ENCODE measurements around the gene CTAG1B. TPM values are rescaled to one million over a fixed set of nuclear protein-coding genes. Genes with fewer than 3 reads are reported as not detected.
"Not testable (repeated sequence)": the region's sequence is repeated elsewhere in the genome, so short reads cannot be mapped to it uniquely, and the experiment has no call there.

CTAG1B gene
- total RNA-seq, 1 donor from 2014 or later: not detected

DNA sequence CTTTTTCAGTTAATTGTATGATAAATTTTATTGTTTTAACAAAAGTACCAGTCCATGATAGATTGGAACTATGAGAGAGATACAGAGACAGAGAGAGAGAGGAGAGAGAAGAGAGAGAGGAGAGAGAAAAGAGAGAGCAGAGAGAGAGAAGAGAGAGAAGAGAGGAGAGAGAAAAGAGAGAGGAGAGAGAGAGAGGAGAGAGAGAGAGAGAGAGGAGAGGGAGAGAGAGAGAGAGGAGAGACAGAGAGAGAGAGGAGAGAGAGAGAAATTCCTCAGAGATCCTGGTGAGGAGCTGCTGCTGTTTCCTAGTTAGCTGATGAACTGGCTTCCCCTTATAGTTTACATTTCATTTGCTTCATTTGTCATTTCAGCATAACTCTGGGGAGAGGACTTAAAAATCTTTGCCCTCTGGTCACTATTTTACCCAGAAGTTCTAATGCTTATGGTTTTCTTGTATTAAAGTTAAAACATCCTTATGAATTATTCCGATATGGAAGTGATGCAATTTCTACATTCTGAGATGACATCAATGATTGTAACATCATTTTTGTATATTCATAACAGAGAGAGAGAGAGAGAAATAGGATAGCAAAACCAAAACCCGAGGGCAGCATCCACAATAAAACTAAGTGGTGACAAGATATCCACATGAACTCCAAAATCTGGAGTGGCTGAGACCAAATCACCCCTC, 23.4 kb downstream of the CTAG1B start:
- Mint-ChIP-seq H3K9me3 (ENCODE audit: unreplicated experiment) (peaks cover 6% of the 10 kb centered on the region), H3K4me1 (ENCODE audit: unreplicated experiment) (peaks cover 28% of the 10 kb centered on the region), H3K4me3 (ENCODE audit: unreplicated experiment) (no peak overlapping the region), H3K36me3 (ENCODE audit: unreplicated experiment) (no peaks in the 10 kb centered on the region), H3K27me3 (ENCODE audit: unreplicated experiment) (no peaks in the 10 kb centered on the region), H3K27ac (ENCODE audit: unreplicated experiment) (peak overlapping the region; percentile 54)
- peak; percentile 13 for DNase-seq (ENCODE audit: extremely low spot score, unreplicated experiment)
- TF ChIP-seq, protein P1, sequence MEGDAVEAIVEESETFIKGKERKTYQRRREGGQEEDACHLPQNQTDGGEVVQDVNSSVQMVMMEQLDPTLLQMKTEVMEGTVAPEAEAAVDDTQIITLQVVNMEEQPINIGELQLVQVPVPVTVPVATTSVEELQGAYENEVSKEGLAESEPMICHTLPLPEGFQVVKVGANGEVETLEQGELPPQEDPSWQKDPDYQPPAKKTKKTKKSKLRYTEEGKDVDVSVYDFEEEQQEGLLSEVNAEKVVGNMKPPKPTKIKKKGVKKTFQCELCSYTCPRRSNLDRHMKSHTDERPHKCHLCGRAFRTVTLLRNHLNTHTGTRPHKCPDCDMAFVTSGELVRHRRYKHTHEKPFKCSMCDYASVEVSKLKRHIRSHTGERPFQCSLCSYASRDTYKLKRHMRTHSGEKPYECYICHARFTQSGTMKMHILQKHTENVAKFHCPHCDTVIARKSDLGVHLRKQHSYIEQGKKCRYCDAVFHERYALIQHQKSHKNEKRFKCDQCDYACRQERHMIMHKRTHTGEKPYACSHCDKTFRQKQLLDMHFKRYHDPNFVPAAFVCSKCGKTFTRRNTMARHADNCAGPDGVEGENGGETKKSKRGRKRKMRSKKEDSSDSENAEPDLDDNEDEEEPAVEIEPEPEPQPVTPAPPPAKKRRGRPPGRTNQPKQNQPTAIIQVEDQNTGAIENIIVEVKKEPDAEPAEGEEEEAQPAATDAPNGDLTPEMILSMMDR (IDR thresholded peaks at IDR 0.05): no peak

DNA sequence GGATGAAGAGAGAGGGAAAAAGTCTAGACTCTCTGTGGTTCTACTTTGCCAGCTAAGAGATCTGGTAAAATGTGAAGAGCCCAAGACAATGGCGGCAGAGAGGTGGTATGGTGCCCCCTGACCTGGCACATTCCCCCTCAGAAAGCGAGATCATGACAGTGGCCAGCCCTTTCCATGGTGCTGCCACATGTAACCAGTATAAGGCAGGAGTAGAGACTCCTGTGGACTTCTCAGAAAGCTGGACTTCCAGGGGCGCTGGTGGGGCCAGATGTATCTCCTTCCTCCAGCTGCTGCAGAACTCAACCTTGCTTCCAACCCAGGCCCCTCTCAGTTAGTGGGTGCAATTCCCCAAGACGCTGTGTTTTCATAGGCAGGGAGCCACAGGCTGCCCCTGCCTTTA, 24.6 kb downstream of the CTAG1B start:
- Mint-ChIP-seq H3K4me1 (ENCODE audit: unreplicated experiment) (peaks cover 19% of the 10 kb centered on the region), H3K27me3 (ENCODE audit: unreplicated experiment) (no peaks in the 10 kb centered on the region), H3K36me3 (ENCODE audit: unreplicated experiment) (no peaks in the 10 kb centered on the region), H3K4me3 (ENCODE audit: unreplicated experiment) (no peak overlapping the region), H3K27ac (ENCODE audit: unreplicated experiment) (no peak overlapping the region), H3K9me3 (ENCODE audit: unreplicated experiment) (peaks cover 6% of the 10 kb centered on the region)
- TF ChIP-seq, protein P1 (IDR thresholded peaks at IDR 0.05): no peak
- DNase-seq (ENCODE audit: extremely low spot score, unreplicated experiment): peak; percentile 64

DNA sequence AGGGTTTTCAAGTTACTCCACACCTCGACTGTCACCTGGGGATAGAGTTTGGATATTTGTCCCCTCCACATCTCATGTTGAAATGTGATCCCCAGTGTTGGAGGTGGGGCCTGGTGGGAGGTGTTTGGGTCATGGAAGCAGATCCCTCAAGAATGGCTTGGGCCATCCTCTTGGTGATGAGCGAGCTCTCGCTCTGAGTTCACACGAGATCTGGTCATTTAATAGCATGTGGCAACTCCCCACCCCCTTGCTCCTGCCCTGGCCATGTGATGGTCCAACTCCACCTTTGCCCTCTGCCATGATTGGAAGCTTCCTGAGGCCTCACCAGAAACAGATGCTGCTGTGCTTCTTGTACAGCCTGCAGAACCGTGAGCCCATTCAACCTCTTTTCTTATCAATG, 25.9 kb downstream of the CTAG1B start:
- peaks cover 6% of the 10 kb centered on the region for H3K9me3 Mint-ChIP-seq (ENCODE audit: unreplicated experiment)
- no peaks in the 10 kb centered on the region for H3K27me3 Mint-ChIP-seq (ENCODE audit: unreplicated experiment)
- H3K4me1 Mint-ChIP-seq (ENCODE audit: unreplicated experiment): peaks cover 19% of the 10 kb centered on the region
- no peak overlapping the region for H3K27ac Mint-ChIP-seq (ENCODE audit: unreplicated experiment)
- no peak overlapping the region for H3K4me3 Mint-ChIP-seq (ENCODE audit: unreplicated experiment)
- H3K36me3 Mint-ChIP-seq (ENCODE audit: unreplicated experiment): no peaks in the 10 kb centered on the region
- TF ChIP-seq, protein P1 (IDR thresholded peaks at IDR 0.05): no peak
- peak; percentile 44 for DNase-seq (ENCODE audit: extremely low spot score, unreplicated experiment)

DNA sequence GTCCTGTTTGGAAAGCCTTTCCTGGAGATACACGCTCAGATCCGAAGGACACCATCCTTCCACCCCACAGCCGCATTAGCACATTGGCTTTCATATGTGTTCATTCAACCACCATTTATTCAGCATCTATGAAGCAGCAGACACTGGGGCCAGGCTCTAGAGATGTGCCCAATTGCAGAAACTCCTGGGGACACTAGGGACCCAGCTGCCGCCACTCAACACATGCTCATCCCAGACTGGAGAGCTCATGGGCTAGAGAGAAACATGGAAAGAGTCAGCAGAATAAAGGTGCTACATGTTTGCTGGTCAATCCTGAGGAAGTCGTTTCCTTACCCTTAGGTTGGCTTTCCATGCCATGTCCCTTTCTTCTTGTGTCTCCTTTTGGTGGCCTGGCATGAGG, 26.6 kb downstream of the CTAG1B start:
- no peaks in the 10 kb centered on the region for H3K27me3 Mint-ChIP-seq (ENCODE audit: unreplicated experiment)
- no peaks in the 10 kb centered on the region for H3K9me3 Mint-ChIP-seq (ENCODE audit: unreplicated experiment)
- H3K4me3 Mint-ChIP-seq (ENCODE audit: unreplicated experiment): no peak overlapping the region
- peaks cover 19% of the 10 kb centered on the region for H3K4me1 Mint-ChIP-seq (ENCODE audit: unreplicated experiment)
- H3K36me3 Mint-ChIP-seq (ENCODE audit: unreplicated experiment): no peaks in the 10 kb centered on the region
- DNase-seq (ENCODE audit: extremely low spot score, unreplicated experiment): peak; percentile 38
- no peak overlapping the region for H3K27ac Mint-ChIP-seq (ENCODE audit: unreplicated experiment)
- TF ChIP-seq, protein P1 (IDR thresholded peaks at IDR 0.05): no peak

DNA sequence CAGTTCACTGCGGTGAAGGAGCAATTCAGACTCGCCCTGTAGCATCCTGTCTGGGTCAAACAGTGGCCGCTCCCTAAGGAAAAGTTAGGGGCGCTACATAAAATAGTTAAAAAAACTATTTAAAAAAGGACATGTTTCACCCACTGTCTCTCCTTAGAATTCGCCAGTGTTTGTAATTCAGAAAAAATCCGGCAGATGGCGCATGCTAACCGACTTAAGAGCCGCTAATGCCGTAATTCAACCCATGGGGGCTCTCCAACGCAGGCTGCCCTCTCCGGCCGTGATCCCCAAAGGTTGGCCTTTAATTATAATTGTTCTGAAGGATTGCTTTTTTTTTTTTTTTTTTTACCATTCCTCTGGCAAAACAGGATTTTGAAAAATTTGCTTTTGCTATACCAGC, 28.7 kb downstream of the CTAG1B start:
- H3K9me3 Mint-ChIP-seq (ENCODE audit: unreplicated experiment); H3K4me1 Mint-ChIP-seq (ENCODE audit: unreplicated experiment); H3K27ac Mint-ChIP-seq (ENCODE audit: unreplicated experiment); H3K4me3 Mint-ChIP-seq (ENCODE audit: unreplicated experiment); DNase-seq (ENCODE audit: extremely low spot score, unreplicated experiment); H3K27me3 Mint-ChIP-seq (ENCODE audit: unreplicated experiment); H3K36me3 Mint-ChIP-seq (ENCODE audit: unreplicated experiment): not testable (repeated sequence)

DNA sequence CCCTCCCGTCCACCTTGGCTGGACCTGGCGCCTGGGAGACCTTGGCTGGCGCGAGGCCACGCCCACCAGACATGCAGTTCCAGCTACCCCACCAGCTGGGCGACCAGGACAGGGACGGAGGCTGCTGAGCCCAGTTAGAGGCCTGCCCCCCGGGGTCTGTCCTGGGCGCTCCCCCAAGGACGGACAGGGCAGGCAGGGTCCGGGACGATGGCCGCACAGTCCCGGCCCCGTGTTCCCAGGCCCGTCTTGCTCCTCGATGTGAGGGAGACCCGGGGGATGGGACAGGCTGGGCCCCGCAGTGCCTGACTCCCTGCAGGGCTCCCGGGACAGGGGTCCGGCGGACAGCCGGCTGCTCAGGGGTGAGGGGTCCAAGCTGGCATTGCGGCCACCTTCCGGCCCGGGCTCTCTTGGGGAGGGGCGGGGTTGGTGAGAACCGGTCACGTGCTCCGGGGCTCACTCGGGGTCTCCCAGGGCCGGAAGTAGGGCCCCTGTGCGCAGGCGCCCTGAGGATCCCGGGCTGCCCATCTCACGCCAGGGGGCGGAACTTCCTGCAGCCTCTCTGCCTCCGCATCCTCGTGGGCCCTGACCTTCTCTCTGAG, 34.4 kb downstream of the CTAG1B start, which contains the start of gene CTAG1A:
Gene CTAG1A, plus strand, starts transcription at position 549 of the 599 bp plus-strand sequence. CDS start 74 bp downstream, outside the sequence.
- not testable (repeated sequence) for H3K27ac Mint-ChIP-seq (ENCODE audit: unreplicated experiment); H3K4me1 Mint-ChIP-seq (ENCODE audit: unreplicated experiment); DNase-seq (ENCODE audit: extremely low spot score, unreplicated experiment); H3K9me3 Mint-ChIP-seq (ENCODE audit: unreplicated experiment); H3K27me3 Mint-ChIP-seq (ENCODE audit: unreplicated experiment); H3K4me3 Mint-ChIP-seq (ENCODE audit: unreplicated experiment); H3K36me3 Mint-ChIP-seq (ENCODE audit: unreplicated experiment)

DNA sequence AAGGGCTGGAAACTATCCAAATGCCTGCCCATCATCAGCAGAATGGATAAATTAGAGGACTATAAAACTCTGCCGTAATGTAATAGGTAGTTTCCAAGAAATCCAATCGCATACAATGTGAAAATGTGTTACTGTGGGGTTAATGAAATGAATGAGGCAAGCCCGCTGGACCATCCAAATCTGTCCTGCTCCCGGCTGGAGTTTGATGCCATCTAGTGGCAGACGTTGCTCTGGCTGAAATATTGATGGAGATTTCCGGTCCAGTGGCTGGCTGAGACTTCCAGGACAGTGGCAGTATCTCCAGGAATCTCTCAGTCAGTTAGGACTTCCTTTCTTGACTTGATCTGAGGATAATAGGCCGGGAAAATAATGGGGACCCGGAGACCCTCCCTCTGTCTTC, 36.1 kb downstream of the CTAG1B start:
- H3K4me1 Mint-ChIP-seq (ENCODE audit: unreplicated experiment): not testable (repeated sequence)

DNA sequence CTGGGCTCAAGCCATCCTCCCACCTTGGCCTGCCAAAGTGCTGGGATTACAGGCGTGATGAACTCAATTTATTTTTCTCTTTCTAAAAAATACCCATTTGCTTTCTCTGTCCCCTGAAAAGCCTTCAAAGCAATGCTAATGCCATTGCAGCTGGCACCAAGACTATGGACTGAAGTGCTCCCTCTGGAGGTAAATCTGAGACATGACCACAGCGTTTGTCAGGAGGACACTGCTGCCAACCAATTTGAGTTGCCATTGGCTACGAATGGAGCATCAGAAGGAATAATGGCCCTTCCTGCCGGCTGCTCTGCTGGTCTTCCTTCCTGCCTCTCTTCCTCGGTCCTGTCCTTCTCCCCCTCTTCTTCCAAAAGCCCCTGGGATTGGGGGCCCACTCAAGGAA, 44.0 kb downstream of the CTAG1B start:
- not testable (repeated sequence) for H3K9me3 Mint-ChIP-seq (ENCODE audit: unreplicated experiment); H3K27me3 Mint-ChIP-seq (ENCODE audit: unreplicated experiment); H3K27ac Mint-ChIP-seq (ENCODE audit: unreplicated experiment); DNase-seq (ENCODE audit: extremely low spot score, unreplicated experiment); H3K4me1 Mint-ChIP-seq (ENCODE audit: unreplicated experiment); H3K4me3 Mint-ChIP-seq (ENCODE audit: unreplicated experiment); H3K36me3 Mint-ChIP-seq (ENCODE audit: unreplicated experiment)

More for the DNA sequence above, 36.1 kb downstream of the CTAG1B start:
- H3K27me3 Mint-ChIP-seq (ENCODE audit: unreplicated experiment); H3K27ac Mint-ChIP-seq (ENCODE audit: unreplicated experiment); H3K36me3 Mint-ChIP-seq (ENCODE audit: unreplicated experiment); DNase-seq (ENCODE audit: extremely low spot score, unreplicated experiment); H3K9me3 Mint-ChIP-seq (ENCODE audit: unreplicated experiment); H3K4me3 Mint-ChIP-seq (ENCODE audit: unreplicated experiment): not testable (repeated sequence)

Measured in osteocyte (in vitro differentiated cells).